DND-41 (cell line): ENCODE measurements around the gene SLC23A2.

Source experiments
- CTCF ChIP-seq: IDR thresholded peaks from 2 replicates; pipeline ENCODE4 v1.5.1; 2012; ENCODE audit warnings: borderline replicate concordance, low read length, moderate library complexity, mild to moderate bottlenecking; ENCODE audit not compliant: poor library complexity, severe bottlenecking; ENCODE audit errors: extremely low read depth
- EZH2 ChIP-seq: IDR thresholded peaks from 3 replicates; pipeline ENCODE4 v1.6.1; 2012; ENCODE audit warnings: borderline replicate concordance, low read depth, mild to moderate bottlenecking, moderate library complexity, low read length, inconsistent platforms; ENCODE audit not compliant: severe bottlenecking

- TF ChIP-seq CTCF = no peak
- no peak for TF ChIP-seq EZH2
These were observed 96.1 kb downstream of the SLC23A2 start for GRCh38 chr20:4905195-4905594.
